SU-DHL-6 (cell line): ENCODE measurements around the gene HOXD11.

Experiments used
- H2AFZ ChIP-seq: fragments of 200-600 bp; sonication (generic); 2 replicates; pipeline ENCODE4 v1.6.1; 2014; ENCODE audit warnings: low read depth, mild to moderate bottlenecking, moderate library complexity, mixed read lengths, antibody characterized with exemption, low read length; ENCODE audit not compliant: severe bottlenecking
- H3F3A ChIP-seq: fragments of 200-600 bp; shearing (Covaris generic); 2 replicates; pipeline ENCODE4 v1.6.0; 2016; ENCODE audit warnings: antibody characterized with exemption, mild to moderate bottlenecking; ENCODE audit not compliant: insufficient read depth
- H3K27ac ChIP-seq: fragments of 200-600 bp; sonication (generic); 2 replicates; pipeline ENCODE4 v1.5.1; 2016; ENCODE audit warnings: low read depth, mild to moderate bottlenecking, low read length, moderate library complexity, mixed read lengths
- H3K27me3 ChIP-seq: fragments of 200-600 bp; sonication (generic), shearing (Covaris generic); 2 replicates; pipeline ENCODE4 v1.6.0; 2014; ENCODE audit warnings: mild to moderate bottlenecking, low read length
- H3K36me3 ChIP-seq: fragments of 200-600 bp; sonication (generic); 2 replicates; pipeline ENCODE4 v1.6.1; 2014; ENCODE audit warnings: mild to moderate bottlenecking, low read length, mixed read lengths
- H3K4me2 ChIP-seq: fragments of 300-600, 200-600 bp; shearing (Covaris generic), sonication (generic); 2 replicates; pipeline ENCODE4 v1.6.0; 2014; ENCODE audit warnings: low read length, low read depth, mild to moderate bottlenecking; ENCODE audit not compliant: poor library complexity, severe bottlenecking
- H3K4me3 ChIP-seq: fragments of 200-600 bp; sonication (generic); 2 replicates; pipeline ENCODE4 v1.5.1; 2014; ENCODE audit warnings: antibody characterized with exemption, low read length, mild to moderate bottlenecking, mixed read lengths; ENCODE audit not compliant: insufficient read depth, poor library complexity, severe bottlenecking
- H3K79me2 ChIP-seq: fragments of 200-600 bp; sonication (generic); 2 replicates; pipeline ENCODE4 v1.6.1; 2014; ENCODE audit warnings: mild to moderate bottlenecking, low read length, moderate library complexity; ENCODE audit not compliant: insufficient read depth
- H3K9ac ChIP-seq: fragments of 200-600 bp; sonication (generic); 2 replicates; pipeline ENCODE4 v1.7.0; 2014; ENCODE audit warnings: mild to moderate bottlenecking, low read length
- H3K9me2 ChIP-seq: fragments of 200-600 bp; sonication (generic); replicated peaks from 2 replicates; pipeline ENCODE4 v1.6.1; 2014; ENCODE audit warnings: low read length; ENCODE audit not compliant: insufficient read depth
- H3K9me3 ChIP-seq: fragments of 200-600 bp; sonication (generic); 2 replicates; pipeline ENCODE4 v1.6.1; 2014; ENCODE audit warnings: low read length, mixed read lengths; ENCODE audit not compliant: insufficient read depth
- H4K20me1 ChIP-seq: fragments of 200-600 bp; sonication (generic); 2 replicates; pipeline ENCODE4 v1.6.1; 2014; ENCODE audit warnings: low read depth, mild to moderate bottlenecking, antibody characterized with exemption, low read length, moderate library complexity, mixed read lengths
- CTCF ChIP-seq: fragments of 200-600 bp; sonication (generic); IDR thresholded peaks from one replicate; pipeline ENCODE4 v1.5.1; 2017; ENCODE audit warnings: antibody characterized with exemption, mild to moderate bottlenecking, low read length, moderate library complexity; ENCODE audit not compliant: insufficient read depth, poor library complexity, severe bottlenecking
- EZH2phosphoT487 ChIP-seq: fragments of 200-600 bp; sonication (generic), shearing (Covaris generic); conservative IDR thresholded peaks from 2 replicates; pipeline ENCODE4 v1.6.1; 2018; ENCODE audit warnings: mild to moderate bottlenecking, antibody characterized with exemption, low read length, moderate library complexity, mixed read lengths

The HOXD11 gene

GRCh38 chr2:176128982-176129796, 22.1 kb downstream of the HOXD11 start, which contains the start of gene HOXD8:
Gene HOXD8, plus strand, starts transcription at chr2:176129705. Its CDS starts 662 bp downstream, at chr2:176130367.
- Histone ChIP-seq H3K79me2 (no peaks in the 10 kb centered on the region), H3K9me3 (no peaks in the 10 kb centered on the region), H3K9me2 (no peaks in the 10 kb centered on the region), H2AFZ (no peak within 1 kb of the TSS), H3K4me3 (no peak within 1 kb of the TSS), H3K4me2 (no peak within 1 kb of the TSS), H3K36me3 (no peaks in the 10 kb centered on the region), H3K27ac (no peak within 1 kb of the TSS), H3K9ac (no peak within 1 kb of the TSS), H3F3A (no peaks in the 10 kb centered on the region), H3K27me3 (no peaks in the 10 kb centered on the region), H4K20me1 (no peaks in the 10 kb centered on the region)
- no peak for TF ChIP-seq EZH2phosphoT487
- no peak for TF ChIP-seq CTCF

GRCh38 chr2:176129813-176130146, 22.7 kb downstream of the HOXD11 start:
- H3K27me3 ChIP-seq, result no peaks in the 10 kb centered on the region
- H3K79me2 ChIP-seq, result no peaks in the 10 kb centered on the region
- no peak for TF ChIP-seq CTCF
- TF ChIP-seq EZH2phosphoT487, result no peak
- H3K36me3 ChIP-seq, result no peaks in the 10 kb centered on the region
- H3K9ac ChIP-seq, result no peak overlapping the region
- no peak overlapping the region for H2AFZ ChIP-seq
- no peaks in the 10 kb centered on the region for H3F3A ChIP-seq
- H3K9me2 ChIP-seq, result no peaks in the 10 kb centered on the region
- H3K9me3 ChIP-seq, result no peaks in the 10 kb centered on the region
- H3K27ac ChIP-seq, result no peak overlapping the region
- H3K4me2 ChIP-seq, result no peak overlapping the region
- H3K4me3 ChIP-seq, result no peak overlapping the region
- H4K20me1 ChIP-seq, result no peaks in the 10 kb centered on the region

- H3K9me3 ChIP-seq, result no peaks in the 10 kb centered on the region
- H3K9ac ChIP-seq, result no peak overlapping the region
- no peaks in the 10 kb centered on the region for H3K79me2 ChIP-seq
- H3K27me3 ChIP-seq, result no peaks in the 10 kb centered on the region
- H2AFZ ChIP-seq, result no peak overlapping the region
- no peaks in the 10 kb centered on the region for H3K36me3 ChIP-seq
- no peaks in the 10 kb centered on the region for H4K20me1 ChIP-seq
- H3K27ac ChIP-seq, result no peak overlapping the region
- H3F3A ChIP-seq, result no peaks in the 10 kb centered on the region
- H3K4me2 ChIP-seq, result no peak overlapping the region
- TF ChIP-seq CTCF (no peak), EZH2phosphoT487 (no peak)
- H3K4me3 ChIP-seq, result no peak overlapping the region
- no peaks in the 10 kb centered on the region for H3K9me2 ChIP-seq
These were observed 23.3 kb downstream of the HOXD11 start for GRCh38 chr2:176130147-176130956.
